Measurements from ENCODE around the gene TIMM44.

The TIMM44 gene, protein sequence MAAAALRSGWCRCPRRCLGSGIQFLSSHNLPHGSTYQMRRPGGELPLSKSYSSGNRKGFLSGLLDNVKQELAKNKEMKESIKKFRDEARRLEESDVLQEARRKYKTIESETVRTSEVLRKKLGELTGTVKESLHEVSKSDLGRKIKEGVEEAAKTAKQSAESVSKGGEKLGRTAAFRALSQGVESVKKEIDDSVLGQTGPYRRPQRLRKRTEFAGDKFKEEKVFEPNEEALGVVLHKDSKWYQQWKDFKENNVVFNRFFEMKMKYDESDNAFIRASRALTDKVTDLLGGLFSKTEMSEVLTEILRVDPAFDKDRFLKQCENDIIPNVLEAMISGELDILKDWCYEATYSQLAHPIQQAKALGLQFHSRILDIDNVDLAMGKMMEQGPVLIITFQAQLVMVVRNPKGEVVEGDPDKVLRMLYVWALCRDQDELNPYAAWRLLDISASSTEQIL

DNA sequence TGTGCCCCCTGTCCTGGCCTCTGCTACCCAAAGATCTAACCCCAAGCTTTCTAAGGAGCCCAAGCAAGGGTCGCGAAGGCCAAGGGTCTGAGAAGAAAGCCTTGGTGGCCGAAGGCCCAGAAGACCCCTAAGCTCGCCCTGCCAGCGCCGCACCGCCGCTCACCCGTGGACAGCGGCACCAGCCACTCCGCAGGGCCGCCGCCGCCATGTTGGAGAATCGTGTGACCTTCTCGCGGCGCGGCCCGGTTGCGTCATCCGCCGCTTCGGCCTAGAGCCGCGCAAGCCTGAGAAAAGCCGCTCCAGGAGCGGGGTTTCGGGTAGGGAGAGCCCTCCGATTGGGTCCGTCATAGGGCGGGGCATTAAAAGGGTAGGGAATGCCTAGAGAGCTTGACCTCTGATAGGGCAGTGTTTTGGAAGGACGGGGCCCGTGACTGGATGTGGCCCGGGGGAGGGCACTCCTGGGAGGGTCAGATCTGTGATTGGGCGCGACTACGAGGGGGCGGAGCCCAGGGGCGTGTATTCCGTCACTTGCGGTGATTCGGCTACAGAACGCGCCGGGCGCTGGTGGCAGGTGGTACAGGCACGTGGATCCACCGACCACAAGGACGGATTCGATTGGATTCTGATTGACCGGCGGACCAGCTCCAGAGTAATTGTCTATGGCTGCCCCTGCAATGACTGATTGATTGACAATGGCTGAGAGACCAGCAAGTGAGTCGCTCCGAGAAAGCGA, at the start of gene TIMM44:
Gene TIMM44 (minus strand): TSS at position 223 of the 733 bp plus-strand sequence. CDS start 15 bp downstream, at position 208.
- peak; percentile 98 for DNase-seq

DNA sequence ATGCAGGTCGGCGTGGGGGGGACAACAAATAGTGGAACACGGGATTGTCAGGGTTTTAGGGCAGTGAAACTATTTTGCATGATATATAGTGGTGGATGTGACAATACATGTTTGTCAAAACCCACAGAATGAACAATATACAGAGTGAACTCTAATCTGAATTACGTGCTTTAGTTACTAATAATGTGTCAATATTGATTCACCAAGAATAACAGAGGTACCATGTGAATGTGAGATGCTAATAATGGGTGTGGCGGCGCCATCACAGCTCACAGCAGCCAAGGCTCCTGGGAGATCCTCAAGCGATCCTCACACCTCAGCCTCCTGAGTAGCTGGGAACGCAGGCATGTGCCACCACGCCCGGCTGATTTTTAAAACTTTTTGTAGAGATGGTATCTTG, 49.1 kb upstream of the TIMM44 start:
- no peak for DNase-seq

DNA sequence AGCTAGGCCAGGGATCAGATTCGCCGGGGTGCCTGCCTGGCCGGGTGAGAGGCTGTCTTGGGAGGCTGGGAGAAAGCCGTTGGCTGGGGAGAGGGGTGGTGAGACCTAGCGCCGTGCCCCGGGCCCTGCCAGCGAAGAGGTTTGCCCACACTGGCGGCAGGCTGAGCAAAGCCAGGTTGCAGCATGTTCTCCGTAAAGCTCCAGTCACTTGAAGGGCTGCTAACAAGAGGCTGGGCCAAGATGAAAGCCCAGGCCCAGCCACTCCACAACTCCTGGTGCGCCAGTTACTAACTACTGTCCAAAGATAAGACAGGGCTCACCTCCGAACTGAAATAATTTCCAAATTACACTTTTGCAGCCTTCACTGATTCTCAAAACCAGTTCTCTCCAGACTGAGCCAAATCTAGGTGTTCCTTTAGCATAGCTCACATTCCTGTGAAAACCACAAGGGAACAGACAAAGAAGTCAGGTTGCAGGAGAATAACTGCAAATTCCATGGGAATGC, 45.7 kb upstream of the TIMM44 start:
- no peak for DNase-seq

DNA sequence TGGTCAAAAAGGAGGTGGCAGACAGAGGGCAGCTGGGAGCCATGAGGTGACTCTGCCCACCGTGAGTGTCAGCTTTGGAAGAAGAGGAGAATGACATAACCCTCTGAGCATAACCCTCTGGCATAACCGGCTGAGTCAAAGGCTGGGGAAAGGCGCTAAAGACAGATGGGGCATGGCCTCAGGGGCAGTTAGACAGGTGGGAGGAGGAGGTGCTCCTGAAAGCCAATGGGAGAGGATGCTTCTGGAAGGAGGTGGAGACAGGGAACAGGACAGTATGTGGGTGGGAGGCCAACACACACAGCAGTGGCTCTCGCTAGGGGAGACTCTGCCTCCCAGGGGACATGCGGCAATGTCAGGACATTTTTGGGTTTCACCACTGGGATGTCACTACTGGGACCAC, 44.8 kb upstream of the TIMM44 start:
- no peak for DNase-seq

DNA sequence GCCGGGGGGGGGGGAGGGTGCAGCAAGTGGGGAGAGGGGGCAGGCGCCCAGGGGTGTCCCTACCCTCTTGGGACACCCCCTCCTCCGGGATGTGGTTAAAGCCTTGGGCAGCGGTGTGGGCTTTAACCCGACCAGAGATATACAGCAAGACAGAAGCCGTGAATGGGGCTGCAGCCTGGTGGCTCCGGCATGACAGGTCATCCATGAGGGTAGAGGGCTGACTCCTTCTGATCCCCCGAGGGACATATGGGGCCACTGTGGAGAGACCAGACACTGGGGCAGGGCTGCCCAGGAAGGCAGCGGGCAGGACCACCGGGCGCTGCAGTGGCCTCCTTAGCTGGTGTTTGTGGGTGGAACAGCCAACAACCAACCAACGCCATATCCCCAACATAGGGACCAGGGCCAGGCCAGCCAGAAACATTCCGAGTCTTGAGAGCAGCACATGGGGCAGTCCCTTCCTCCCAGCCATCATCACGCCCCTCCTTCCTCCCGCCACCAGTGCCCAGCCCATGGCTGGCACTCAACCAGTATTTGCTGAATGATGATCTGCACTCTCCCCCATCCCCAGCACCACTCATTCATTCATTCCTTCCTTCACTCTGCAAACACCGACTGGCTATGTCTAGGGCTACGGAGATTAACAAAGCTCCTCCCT, 43.8 kb upstream of the TIMM44 start:
- DNase-seq, result no peak

DNA sequence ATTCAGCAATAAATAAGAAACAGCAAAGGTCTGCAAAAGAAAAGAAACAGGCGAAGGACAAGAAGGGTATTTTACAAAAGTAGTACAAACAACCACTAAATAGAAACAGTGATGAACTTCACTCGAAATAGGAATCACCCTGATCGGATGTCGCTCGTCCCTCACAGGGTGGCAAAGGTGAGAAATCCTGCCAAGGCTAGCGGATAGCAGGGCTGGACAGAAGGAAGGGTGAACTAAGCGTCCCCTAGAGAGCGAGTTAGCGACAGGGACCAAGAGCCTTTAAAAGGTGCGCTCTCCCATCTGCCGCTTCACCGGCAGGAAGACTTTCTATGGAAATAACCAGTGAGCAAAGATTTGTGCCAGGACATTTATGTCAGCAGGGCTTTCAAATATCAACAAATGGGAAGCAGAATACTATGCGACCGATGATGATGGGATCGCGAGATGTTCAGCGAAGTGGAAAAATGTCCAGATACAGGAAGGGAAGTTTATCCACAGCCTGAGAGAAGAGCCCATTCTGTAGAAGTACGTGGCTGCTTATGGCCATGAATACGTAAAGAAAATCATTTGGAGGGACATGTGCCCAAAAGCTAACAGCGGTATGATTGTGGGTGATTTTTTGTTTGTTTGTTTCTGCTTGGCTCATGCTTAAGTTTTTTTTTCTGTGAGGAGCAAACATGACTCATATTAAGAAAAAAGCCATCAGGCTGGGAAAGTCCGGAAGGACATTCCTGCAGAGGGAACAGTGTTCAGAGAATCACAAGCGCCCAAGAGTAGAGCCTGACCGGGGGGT, 43.1 kb upstream of the TIMM44 start:
- no peak for DNase-seq

DNA sequence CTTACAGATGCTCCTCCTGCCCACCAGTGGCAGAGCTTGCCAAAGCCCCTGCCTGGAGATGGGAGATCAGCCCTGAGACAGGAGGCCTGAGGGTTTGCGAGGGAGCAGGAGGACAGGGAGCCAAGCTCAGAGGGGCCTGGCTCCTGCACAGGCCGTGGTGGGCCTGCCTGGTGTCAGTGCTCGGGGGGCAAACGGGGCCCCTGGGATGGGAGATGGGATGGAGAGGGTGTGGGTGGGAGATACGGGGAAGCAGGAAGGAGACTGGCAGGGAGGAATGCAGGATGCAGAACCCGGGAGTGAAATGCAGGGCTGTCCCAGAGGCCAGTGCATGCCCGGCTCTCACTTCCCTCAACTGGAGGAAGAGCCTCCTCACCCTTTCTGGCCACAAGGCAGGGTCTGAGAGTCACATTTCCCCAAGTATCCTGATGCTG, 42.0 kb upstream of the TIMM44 start:
- DNase-seq, result no peak

DNA sequence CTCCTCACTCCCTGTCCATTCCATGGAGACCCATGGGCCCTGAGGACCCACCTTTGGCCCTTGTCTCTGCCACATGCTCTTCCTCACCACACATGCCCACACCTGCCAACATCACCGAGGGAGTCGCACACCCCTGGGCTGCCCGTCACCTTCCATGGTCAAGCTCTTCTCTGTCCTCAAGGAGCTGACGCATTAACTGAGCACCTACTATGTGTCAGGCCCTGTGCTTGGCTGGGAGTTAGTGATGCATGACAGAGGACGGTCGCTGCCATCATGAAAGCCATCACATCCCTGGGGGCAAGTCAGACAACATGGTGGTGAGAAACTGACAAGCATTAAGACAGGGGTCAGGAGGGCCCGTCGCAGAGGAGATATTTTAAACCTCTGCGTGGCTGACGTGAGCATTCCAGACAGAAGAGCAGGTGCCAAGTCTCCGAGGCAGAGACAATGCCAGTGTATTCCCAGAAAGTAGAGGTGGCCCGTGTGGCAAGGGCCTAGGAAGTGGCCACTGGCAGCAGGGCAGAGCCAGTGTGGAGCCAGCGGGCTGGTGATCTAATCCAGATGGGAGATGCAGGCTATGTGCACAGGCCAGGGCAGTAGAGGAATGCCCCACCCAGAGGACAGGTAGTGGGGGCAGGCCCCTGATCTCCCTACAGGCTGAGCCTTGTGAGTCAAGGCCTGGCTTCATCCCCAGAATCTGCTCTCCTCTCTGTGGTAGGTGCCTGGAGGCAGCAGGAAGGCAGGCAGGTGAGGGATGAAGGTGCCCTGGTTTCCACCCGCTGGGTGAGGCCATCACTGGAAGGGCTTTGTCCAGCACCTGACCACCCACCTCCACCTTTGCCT, 40.8 kb upstream of the TIMM44 start:
- no peak for DNase-seq

DNA sequence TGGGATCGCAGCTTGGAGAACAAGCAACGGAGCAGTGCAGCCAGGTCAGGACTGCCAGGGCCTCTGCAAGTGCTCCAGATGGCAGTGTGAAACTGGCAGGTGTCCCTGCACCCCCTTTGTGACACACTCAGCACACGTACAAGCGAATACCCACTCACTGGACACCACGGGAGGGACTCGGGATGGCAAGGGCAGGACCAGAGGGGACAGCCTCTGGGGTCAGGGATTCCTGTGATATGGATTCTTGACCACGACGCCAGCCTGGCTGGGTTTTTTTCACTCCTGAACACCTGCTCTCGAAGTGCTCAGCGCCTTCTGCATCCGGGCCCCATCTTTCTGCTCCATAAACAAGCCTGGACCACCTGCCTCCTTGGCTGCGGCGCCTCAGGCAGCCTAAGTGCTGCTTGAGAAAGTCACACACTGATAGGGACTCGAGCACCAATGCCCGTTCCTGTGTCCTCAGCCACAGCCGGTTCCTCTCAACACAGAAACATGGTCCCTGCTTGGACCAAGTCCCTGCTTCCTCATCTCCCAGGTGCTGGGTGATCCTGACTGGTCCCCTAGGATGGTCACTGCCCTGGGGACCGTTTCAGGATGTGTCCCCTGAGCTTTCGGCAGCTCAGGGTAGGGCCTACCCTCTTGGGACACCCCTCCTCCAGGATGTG, 40.0 kb upstream of the TIMM44 start:
- DNase-seq, result no peak

DNA sequence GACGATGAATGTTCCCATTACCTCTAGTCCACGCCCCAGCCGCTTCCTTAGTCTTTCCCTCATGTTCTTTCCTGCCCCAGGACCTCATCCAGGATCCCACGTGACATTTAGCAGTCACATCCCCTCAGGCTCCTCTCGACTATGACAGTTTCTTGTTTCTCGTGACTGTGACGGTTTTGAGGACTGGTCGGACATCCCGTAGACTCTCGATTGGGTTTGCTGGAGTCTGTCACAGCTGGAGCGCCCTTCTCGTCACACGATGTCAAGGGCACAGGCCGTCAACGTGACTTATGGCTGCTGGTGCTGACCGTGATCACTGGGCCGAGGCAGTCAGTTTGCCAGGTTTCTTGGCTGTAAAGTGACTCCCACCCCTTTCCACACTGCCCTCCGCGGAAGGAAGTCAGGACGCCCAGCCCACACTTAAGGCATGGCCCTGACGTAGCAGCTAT, 39.2 kb upstream of the TIMM44 start:
- DNase-seq, result no peak

DNA sequence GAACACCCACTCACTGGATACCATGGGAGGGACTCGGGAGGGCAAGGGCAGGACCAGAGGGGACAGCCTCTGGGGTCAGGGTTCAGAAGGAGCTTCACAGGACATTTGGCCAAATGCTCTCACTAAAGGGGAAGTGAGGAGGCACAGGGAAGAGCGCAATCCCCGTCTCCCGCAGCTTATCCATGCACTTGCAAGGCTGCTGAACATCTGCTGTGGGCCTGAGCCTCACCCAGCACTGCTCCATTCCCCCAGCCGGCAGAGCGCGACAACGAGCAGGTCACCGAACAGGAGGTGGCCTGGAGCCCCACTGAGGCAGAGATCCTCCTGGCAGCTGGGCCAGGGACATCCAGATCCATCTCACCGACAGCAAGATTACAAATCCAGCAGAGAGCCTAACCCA, 38.6 kb upstream of the TIMM44 start:
- no peak for DNase-seq

DNA sequence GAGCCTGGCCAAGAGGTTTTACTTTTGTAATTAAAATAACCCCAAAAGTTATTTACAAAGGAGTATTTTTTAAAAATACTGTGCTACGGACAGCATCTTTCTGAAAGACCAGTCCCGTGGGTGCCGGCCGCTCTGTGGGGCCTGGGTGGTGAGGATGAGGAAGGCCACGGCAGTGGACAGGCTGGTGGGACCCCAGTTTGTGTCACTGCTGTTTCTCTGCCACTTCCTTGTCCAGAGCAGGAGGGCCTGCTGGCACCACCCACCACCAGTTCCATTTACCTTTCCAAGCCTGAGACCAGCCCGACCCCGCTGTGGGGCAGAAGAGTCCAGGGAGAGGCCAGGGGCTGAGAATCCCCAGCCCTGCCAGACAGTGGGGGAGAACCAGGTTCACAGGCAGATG, 38.2 kb upstream of the TIMM44 start:
- DNase-seq, result no peak

DNA sequence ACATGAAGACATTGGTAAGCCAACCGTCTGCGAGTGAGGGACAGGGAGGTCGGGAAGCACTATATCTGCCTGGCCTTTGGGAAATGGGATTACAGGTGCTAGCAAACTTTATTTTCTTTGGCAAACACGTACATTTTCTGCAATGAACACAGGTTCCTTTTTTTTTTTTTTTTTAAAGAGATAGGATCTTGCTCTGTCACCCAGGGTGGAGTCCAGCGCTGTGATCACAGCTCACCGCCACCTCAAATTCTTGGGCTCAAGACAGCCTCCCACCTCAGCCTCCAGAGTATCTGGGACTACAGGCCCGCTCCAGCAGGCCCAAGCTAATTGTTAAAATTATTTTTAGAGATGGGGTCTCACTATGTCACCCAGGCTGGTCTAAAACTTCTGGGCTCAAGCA, 37.7 kb upstream of the TIMM44 start:
- no peak for DNase-seq

DNA sequence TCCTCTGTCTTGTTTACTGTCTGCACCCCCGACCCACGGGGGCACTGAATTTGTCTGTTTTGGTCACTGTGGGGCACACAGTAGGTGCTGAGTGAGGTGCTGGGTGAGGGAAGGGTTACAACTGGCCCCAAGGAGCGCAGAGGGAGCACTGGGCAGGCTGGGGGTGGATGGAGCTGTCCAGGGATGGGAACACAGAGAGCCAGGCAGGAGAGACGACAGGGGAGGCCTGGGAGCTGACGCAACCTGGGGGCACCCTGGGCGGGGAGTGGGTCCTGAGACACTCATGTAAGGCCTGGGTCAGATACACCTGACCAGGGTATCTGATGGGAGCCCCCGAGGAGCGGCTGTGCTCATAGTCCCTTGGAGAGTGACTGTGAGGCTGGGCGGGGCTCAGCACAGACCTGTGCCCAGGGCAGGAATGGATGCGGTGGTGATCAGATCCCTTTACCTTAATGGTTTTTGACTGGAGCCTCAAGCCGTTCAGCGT, 37.2 kb upstream of the TIMM44 start:
- no peak for DNase-seq

DNA sequence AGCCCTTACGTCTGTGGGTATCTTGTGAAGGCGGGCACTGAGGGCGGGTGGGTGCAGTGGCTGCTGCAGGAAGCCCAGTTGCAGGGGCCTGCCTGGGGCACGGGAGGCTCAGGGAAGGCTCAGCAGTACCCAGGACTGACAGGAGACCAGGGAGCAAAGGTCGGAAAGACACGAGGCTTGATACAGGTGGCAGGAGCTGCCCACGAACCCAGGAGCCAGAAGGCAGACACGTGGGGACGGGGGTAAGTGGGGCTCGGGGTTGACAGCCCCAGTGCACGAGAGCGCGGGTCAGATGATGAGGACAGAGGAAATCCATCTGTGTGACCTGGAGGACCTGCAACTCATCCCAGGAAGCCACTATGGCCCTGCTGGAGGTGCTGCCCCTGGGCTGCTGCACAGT, 36.7 kb upstream of the TIMM44 start:
- DNase-seq, result no peak

DNA sequence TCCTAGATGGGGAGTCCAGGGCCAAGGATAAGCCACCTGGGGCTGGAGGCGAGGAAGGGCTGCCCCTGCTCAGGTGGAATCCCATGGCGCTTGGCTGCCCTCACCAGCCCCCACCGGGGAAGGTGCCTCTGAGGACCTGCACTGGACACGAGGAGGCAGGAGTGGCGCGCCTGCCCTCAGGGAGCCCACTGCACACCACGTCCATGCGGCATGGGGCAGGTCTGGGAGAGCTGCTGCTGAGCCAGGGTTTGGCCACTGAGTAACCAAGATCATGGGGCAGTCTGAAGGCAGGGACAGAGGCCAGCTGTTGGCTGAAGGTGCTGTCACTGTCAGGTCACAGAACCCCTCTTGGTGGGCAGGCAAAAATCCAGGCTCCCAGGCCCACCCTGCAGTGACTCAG, 36.1 kb upstream of the TIMM44 start:
- DNase-seq, result no peak

DNA sequence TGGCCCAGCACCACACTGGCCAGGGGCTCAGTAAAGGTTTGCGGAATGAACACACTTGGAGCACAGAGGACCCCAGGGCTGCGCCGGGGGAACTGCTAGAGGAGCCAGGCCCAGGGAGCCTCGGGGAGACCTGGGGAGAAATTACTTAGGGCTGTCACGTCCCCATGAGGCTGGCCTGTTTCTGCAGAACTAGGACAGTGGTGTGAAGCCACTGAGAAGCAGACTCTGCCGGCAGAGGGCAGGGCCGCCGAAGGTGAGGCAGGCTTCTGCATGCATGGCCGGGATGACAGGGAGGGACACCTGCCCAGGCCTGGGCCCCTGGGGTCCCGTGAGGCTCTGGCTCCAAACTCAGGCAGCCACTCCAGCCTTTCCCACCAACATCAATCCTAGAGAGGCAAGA, 35.5 kb upstream of the TIMM44 start:
- no peak for DNase-seq

DNA sequence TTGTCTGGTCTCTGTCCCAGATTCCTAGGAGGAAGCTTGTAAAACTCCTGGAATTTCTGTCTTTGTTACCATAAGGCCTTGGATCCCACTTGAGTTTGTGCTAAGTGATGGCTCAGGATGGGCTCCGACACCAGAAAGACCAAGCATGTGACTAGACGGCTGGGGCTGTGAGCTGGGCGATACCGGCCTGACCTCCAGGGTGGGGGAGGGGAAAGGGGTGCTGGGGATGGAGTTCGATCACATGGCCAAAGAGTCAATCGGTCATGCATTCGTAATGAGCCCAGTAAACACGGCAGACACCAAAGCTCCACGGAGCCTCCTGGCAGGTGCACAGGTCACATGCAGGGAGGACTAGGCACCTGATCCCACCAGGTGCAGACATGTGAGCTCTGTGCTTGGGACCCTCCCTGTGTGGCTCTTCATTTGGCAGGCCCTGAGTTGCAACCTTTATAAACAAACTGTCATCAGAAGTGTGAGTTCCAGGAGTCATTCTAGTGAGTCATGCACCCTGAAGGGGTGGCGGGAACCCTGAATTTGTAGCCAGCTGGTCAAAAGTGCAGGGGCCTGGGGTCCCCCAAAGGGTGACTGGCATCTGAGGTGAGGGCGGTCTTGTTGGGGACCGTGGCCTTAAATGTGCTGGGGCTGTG, 34.8 kb upstream of the TIMM44 start:
- no peak for DNase-seq

DNA sequence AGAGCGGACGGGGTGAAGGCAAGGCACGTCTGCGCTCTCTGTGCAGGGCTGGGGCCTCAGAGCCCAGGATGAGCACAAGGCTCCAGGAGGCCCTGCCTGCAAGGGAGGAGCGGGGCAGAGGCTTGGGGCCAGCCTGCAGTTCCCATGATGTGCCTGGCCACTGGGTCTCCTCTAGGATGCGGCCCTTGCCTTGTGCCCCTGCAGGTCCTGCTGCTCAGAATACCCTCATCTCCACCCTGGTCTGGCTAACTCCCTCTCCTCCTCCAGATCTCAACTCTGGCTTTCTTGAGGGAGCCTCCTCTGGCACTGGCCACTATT, 34.2 kb upstream of the TIMM44 start:
- DNase-seq, result no peak

DNA sequence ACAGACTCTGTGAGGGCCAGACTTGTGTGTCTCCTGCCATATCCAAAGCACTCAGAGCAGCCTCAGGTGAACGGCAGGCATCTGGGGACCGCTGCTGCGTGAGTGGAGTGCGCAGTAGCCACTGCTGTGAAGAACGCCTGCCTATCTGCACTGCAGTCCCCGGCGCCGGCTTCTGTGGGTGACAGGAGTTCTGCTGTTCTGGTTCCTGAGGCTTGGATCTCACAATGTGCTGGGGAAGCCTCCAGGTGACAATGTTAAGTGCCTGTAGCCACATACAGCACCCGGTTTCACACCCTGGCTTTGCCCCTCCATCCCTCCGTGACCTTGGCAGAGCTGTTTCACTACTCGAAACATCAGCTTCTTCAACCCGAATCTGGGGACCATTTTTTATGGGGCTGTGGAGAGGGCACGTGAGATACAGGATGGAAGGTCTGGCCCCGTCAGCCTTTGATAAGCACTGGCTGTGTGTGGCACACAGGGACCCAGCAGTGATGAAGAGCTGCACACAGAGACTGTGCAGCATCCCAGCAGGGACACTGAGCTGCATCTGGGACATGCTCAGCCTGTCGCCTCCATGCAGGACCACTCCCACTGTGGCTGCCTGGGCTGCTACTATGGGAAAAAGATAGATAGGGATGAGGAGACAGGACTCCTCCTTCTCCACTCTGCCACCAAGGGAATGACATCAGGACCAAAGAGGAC, 33.7 kb upstream of the TIMM44 start:
- DNase-seq, result no peak
